Natural killer cell treated with Interleukin-12 subunit alpha and Interleukin-12 subunit beta and Interleukin-15 and Interleukin-18, amount 100 ng/mL, for 72 hours (primary cell): ENCODE measurements around the gene FSTL3. TPM values are rescaled to one million over a fixed set of nuclear protein-coding genes. Genes with fewer than 3 reads are reported as not detected.

Experiments
- ATAC-seq, 2 donors: fragments of 150-1000 bp; cut with Tn5 transposase in 1 of 2; sonication (Bioruptor Pico), chemical (Tn5 transposase) in 1 of 2; 2 replicates each; pipeline ENCODE4 v1.10.0; 2021
- DNase-seq: peaks from one replicate; pipeline ENCODE4 v3.0.0; 2022; ENCODE audit warnings: low spot score
- H3K27ac Mint-ChIP-seq, 2 donors: 1 replicate in 1 of 2; 2 replicates in 1 of 2; pipeline ENCODE4 v1.8.0; 2022; ENCODE audit warnings: mixed read lengths in 2 of 2, mild to moderate bottlenecking in 1 of 2, moderate library complexity in 1 of 2
- H3K27me3 Mint-ChIP-seq, 2 donors: 1 replicate in 1 of 2; 2 replicates in 1 of 2; pipeline ENCODE4 v1.8.0; 2022; ENCODE audit warnings: mixed read lengths in 2 of 2
- H3K36me3 Mint-ChIP-seq: one replicate; pipeline ENCODE4 v1.8.0; 2022; ENCODE audit warnings: mixed read lengths
- H3K4me1 Mint-ChIP-seq, 2 donors: 1 replicate in 1 of 2; 2 replicates in 1 of 2; pipeline ENCODE4 v1.8.0; 2022; ENCODE audit warnings: low read depth in 2 of 2, mixed read lengths in 2 of 2, mild to moderate bottlenecking in 1 of 2
- H3K4me3 Mint-ChIP-seq: one replicate; pipeline ENCODE4 v1.8.0; 2022; ENCODE audit warnings: mixed read lengths
- H3K9me3 Mint-ChIP-seq: 2 replicates; pipeline ENCODE4 v1.8.0; 2022; ENCODE audit warnings: mixed read lengths
- total RNA-seq, 2 donors: library from RNA; stranded (reverse); gene quantifications; one replicate each; pipeline ENCODE4 v1.2.3, GENCODE V29; 2022

The FSTL3 gene
- total RNA-seq, 2 donors from 2014 or later: 1.7 to 3.6 TPM

DNA sequence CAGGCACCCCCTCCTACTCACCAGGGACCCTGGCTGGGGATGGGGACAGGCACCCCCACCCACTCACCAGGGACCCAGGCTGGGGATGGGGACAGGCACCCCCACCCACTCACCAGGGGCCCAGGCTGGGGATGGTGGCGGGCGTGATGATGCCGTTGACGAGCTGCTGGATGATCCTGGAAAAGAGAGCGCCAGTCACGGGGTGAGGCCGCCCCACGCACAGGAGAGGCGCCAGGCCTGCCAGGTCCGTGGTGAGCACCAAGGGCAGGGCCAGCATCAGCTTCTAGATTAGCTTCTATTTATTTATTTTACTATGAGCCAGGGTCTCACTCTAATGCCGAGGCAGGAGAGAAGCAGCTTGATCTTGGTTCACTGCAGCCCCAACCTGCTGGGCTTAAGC, 26.1 kb upstream of the FSTL3 start:
- Mint-ChIP-seq H3K36me3 (no peaks in the 10 kb centered on the region), H3K27me3 (no peaks in the 10 kb centered on the region), H3K4me1 (peaks cover 5 to 6% of the 10 kb centered on the region in 2 donors), H3K27ac (no peak overlapping the region), H3K4me3 (no peak overlapping the region), H3K9me3 (no peaks in the 10 kb centered on the region)
- no peak for DNase-seq
- ATAC-seq: no peak

DNA sequence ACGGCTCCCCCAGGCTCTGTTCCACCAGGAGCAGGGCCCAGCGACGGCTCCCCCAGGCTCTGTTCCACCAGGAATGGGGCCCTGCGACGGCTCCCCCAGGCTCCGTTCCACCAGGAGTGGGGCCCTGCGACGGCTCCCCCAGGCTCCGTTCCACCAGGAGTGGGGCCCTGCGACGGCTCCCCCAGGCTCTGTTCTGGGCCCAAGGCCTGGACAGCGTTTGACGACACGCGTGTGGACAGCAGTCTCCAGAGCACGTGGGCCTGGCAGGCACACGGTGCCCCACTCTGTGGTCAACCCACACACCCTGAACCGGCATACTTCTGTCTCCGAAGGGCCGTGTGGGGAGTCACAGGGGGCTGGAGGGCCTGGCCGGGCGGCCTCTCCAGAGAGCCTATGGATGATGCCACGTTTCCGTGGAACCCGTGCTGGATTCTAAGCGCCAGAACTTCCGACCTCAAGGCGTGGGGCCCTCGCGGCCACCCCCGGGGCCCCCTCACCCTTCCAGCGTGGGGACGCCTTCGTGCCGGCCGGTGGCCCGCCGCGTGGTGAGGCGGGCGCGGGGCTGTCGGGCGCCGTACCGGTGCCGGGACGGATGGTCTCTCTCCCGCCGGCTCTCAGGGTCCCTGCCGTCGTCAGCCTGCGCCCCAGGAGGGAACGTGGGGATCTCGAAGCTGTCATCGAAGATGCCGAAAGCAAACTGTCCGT, 24.9 kb upstream of the FSTL3 start:
- Mint-ChIP-seq H3K4me1 (peaks cover 16 to 17% of the 10 kb centered on the region in 2 donors), H3K27me3 (no peaks in the 10 kb centered on the region), H3K9me3 (no peaks in the 10 kb centered on the region), H3K4me3 (no peak overlapping the region), H3K36me3 (no peaks in the 10 kb centered on the region), H3K27ac (no peak overlapping the region)
- ATAC-seq: no peak
- no peak for DNase-seq

DNA sequence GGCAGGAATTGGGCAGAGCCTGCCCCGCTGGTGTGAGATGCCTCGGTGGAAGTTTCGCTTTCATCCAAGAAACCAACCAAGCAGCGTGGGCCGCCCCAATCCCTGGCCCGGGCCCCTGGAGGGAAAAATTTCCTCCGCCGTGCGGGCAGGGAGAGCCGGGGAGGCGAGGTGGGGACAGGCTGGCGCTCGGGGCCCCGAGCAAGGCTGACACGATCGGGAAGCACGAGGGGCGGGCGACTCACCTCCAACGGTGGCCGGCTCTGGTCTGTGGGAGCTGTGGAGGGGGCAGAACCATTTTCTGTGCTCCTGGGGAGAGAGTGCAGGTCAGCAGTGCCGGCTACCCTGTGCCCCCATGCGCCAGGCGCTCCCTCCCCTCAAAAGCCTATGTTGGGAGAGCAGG, 24.2 kb upstream of the FSTL3 start:
- no peak overlapping the region for H3K27ac Mint-ChIP-seq
- DNase-seq (no peak), ATAC-seq (no peak)
- H3K4me3 Mint-ChIP-seq: no peak overlapping the region
- peaks cover 20% of the 10 kb centered on the region in 2 donors for H3K4me1 Mint-ChIP-seq
- no peaks in the 10 kb centered on the region for H3K36me3 Mint-ChIP-seq
- no peaks in the 10 kb centered on the region for H3K9me3 Mint-ChIP-seq
- H3K27me3 Mint-ChIP-seq: no peaks in the 10 kb centered on the region

DNA sequence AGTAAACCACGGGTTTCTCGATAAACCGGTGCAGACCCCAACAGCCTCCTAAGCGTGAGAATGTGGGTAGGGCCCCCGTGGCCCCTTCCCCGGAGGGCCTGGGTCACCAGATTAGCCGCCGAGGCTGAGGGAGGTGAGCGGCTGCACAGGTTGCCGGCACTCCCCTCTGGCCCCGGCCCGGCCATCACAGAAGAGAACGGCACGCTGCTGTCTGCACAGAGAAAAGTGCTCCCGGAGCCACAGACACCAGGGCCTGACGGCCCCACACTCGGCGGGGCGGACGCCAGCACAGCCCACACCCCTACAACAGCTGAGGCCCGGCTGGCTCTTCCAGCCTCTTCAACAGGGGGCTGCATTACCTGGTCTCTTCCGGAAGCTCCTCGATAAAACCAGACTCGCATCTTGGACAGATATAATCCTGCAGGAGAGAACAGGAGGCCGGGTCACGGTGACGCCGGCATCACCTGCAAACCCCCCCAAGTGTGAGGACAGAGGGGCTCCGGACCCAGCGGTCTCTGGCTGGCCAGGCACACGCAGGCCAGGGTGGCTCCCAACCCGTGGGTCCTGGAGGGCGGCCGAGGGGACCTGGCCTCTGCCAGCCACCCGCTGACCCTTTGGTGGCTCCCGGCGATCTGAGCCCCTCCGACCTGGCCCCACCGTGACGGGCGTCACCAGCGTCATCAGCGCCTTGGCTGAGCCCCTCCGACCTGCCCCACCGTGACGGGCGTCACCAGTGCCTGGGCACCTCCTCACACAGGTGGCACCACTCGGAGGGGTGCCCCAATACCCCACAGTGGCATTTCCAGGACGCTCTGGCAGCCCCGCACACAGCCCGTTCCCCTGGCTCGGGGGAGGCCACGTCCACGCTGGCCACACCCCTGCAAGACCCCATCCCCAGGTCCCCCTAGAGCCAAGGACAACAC, 23.5 kb upstream of the FSTL3 start:
- Mint-ChIP-seq H3K9me3 (no peaks in the 10 kb centered on the region), H3K36me3 (no peaks in the 10 kb centered on the region), H3K4me1 (peaks cover 20 to 26% of the 10 kb centered on the region in 2 donors), H3K27me3 (no peaks in the 10 kb centered on the region), H3K27ac (no peak overlapping the region), H3K4me3 (no peak overlapping the region)
- DNase-seq (no peak), ATAC-seq (no peak)

DNA sequence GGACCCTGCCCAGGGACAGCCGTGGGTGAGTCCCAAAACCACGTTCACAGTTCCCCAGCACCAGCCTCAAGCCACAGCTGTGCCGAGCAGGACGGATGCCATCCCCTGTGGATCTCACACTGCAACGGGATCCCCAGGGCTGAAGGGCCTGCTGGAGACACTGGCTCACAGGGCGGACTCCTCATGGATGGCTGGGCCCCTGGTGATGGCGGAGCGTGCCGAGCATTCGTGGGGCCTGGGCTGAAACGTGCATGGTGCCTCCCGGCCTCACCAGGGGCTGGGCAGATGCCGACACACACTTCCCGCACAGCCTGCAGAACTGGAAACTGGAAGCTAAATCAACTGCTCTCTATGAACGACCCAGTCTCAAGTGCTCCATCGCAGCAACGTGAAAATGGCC, 22.8 kb upstream of the FSTL3 start:
- no peaks in the 10 kb centered on the region for H3K27me3 Mint-ChIP-seq
- no peak overlapping the region for H3K4me3 Mint-ChIP-seq
- DNase-seq: no peak
- H3K9me3 Mint-ChIP-seq: no peaks in the 10 kb centered on the region
- no peaks in the 10 kb centered on the region for H3K36me3 Mint-ChIP-seq
- H3K4me1 Mint-ChIP-seq: peaks cover 20 to 26% of the 10 kb centered on the region in 2 donors
- ATAC-seq: no peak
- no peak overlapping the region for H3K27ac Mint-ChIP-seq

DNA sequence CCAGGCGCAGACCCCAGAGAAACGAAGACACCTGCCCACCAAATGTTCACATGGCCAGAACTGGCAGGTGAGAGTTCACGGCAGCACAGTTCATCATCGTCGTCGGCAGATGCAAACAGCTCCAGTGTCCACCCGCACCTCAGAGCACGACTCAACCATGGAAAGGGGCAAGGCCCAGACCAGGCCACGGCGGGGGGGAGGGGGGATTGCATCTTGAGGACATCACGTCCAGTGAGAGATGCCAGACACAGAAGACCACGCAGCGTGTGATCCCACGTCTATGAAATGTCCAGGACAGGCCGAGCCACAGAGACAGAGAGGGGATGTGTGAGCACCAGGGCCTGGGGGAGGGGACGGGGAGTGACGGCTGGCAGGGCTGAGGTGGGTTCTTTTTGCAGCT, 20.5 kb upstream of the FSTL3 start:
- ATAC-seq: no peak
- Mint-ChIP-seq H3K36me3 (no peaks in the 10 kb centered on the region), H3K27ac (peak overlapping the region; percentile 58 to 87), H3K4me1 (peaks cover 35 to 42% of the 10 kb centered on the region in 2 donors), H3K9me3 (no peaks in the 10 kb centered on the region), H3K27me3 (no peaks in the 10 kb centered on the region), H3K4me3 (no peak overlapping the region)
- DNase-seq: no peak

DNA sequence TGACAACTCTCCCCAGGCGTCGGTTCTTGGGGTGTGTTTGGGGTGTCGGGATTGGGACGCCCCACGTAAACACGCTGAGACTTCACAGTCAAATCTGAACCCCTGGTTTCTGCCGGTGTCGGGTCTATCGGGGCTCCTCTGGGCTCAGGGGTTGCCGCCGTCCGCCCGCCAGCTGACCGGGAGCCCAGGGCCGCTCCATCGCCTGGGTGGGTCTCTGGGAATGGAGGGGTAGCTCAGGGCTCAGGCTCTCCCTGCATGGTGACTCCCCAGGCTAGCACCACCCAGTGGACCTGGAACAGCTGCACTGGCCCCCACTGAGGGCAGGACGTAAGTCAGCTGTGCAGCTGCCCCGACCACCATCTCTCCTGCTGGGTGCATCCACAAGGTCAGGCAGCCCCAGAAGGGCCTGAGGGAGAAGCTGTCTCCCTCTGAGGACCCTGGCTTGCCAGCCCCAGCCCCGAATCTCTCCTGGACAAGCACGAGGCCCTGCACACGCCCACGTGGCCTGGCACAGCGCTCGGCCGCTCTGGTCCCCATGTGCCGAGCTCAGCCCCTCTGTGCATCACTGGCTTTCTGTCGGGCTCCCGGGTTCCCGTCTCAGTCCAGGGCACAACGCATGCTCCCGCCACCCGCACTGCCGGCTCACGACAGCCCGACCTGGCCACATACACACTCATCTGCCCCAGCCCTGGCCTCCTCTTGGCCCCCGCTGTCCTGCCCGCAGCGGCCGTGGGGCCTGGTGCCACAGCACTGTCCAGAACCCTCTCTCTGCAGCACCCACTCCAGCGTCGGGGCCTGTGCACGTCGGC, 19.2 kb upstream of the FSTL3 start:
- Mint-ChIP-seq H3K9me3 (no peaks in the 10 kb centered on the region), H3K4me3 (no peak overlapping the region), H3K36me3 (no peaks in the 10 kb centered on the region), H3K27me3 (no peaks in the 10 kb centered on the region), H3K4me1 (peaks cover 48 to 52% of the 10 kb centered on the region in 2 donors), H3K27ac (peak overlapping the region; percentile 58 to 87)
- DNase-seq (no peak), ATAC-seq (no peak)

DNA sequence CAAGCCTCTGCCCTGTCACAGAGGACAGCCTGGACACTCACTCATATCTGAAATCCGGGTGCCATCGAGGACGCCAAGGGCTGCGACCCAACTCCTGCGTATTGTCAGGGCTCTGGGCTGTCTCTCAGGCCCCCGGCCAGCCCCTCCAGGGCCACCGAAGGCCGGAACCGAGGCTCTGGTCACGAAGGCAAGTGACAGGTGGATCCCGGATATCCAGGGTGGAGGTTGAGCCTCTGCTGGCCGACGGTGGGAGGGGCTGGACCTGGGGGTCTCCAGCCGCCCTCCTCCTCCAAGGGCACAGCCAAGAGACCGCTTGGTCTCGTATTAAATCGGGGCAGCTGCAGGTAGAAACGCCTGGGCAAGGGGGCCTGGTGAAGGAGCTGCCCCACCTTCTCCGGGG, 18.6 kb upstream of the FSTL3 start:
- Mint-ChIP-seq H3K36me3 (no peaks in the 10 kb centered on the region), H3K27ac (no peak overlapping the region), H3K27me3 (no peaks in the 10 kb centered on the region), H3K4me1 (peaks cover 49 to 52% of the 10 kb centered on the region in 2 donors), H3K9me3 (no peaks in the 10 kb centered on the region), H3K4me3 (no peak overlapping the region)
- DNase-seq (no peak), ATAC-seq (no peak)

DNA sequence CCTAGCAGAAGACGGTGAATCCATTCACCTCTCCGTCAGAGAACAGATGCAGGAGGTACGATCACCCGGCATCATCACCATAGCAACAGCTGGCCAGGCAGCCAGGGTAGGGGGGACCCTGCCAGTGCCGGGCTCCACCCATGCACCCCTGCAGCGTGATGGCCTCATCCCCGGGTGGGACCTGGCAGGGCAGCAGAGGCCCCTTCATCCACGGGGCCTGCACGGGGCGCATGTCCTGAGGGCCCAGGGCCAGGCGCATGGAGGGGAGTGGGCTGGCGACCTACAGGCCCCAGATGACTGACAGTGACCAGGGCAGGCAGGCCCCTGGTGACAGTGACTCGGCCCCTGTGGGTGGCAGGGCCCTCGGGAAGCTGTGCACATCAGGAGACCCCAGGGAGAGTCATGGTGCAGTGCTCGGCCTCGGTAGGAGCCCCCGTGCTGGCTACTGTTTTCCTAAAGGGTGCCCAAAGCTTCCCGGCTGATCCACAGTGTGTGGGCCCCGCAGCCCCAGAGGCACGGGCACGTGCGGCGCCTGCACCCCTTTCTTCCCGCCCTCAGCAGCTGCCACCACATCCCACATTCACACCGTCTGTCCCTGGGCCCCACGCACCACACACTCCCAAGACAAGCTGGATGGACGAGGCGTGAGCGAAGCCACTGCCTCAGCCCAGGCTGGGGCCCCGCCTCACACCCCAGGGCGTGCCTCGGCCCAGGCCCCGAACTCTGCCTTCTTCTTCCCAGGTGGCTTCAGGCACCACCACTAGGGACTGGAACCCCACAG, 17.9 kb upstream of the FSTL3 start:
- Mint-ChIP-seq H3K36me3 (no peaks in the 10 kb centered on the region), H3K9me3 (no peaks in the 10 kb centered on the region), H3K4me3 (peak overlapping the region; percentile 86), H3K4me1 (peaks cover 49 to 52% of the 10 kb centered on the region in 2 donors), H3K27ac (peak overlapping the region; percentile 94 to 95), H3K27me3 (no peaks in the 10 kb centered on the region)
- DNase-seq (no peak), ATAC-seq (no peak)

DNA sequence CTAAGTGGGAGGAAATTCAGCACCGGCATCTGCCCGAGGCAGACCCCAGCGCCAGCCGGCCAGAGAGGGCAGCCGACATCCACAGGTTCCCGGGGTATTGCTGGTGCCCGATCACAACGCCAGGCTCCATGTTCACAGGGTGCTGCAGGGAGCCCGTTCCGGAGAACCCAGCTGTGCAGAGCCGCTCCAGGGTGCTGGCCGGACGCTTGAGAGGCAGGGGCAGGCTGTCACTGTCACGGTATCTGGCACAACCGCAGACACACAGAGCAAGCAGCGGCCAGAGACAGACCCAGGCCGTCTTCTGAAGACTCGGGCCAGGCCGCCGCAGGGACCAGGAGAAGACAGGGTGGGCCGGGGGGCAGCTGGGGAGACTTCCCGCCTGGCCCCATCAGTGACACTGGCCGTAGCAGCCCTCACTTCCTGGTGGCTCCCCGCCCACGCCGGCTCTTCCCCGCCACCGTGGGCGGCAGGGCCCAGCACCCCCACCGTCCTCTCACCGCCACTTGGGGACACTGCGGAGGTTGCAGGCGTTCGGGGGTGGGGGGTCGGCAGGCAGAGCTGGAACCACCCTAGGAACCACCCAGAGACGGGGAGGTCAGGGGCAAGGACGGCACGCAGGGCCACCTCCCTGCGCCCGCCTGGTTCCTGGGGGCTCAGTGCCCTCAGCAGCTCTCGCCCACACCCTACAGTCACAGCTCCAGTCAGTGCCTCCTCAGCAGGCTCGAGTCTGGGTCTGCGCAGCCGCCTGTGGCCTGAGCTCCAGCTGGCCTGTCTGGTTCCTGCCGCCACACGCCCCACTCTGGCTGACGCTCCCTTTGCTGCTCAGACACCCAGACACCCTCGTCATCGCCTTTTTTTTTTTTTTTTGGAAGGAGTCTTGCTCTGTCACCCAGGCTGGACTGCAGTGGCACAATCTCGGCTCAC, 17.0 kb upstream of the FSTL3 start:
- Mint-ChIP-seq H3K27me3 (no peaks in the 10 kb centered on the region), H3K9me3 (no peaks in the 10 kb centered on the region), H3K27ac (peak overlapping the region; percentile 94 to 95), H3K36me3 (no peaks in the 10 kb centered on the region), H3K4me3 (peak overlapping the region; percentile 86), H3K4me1 (peaks cover 54 to 57% of the 10 kb centered on the region in 2 donors)
- peak; percentile 67 to 75 for ATAC-seq
- peak; percentile 89 for DNase-seq

DNA sequence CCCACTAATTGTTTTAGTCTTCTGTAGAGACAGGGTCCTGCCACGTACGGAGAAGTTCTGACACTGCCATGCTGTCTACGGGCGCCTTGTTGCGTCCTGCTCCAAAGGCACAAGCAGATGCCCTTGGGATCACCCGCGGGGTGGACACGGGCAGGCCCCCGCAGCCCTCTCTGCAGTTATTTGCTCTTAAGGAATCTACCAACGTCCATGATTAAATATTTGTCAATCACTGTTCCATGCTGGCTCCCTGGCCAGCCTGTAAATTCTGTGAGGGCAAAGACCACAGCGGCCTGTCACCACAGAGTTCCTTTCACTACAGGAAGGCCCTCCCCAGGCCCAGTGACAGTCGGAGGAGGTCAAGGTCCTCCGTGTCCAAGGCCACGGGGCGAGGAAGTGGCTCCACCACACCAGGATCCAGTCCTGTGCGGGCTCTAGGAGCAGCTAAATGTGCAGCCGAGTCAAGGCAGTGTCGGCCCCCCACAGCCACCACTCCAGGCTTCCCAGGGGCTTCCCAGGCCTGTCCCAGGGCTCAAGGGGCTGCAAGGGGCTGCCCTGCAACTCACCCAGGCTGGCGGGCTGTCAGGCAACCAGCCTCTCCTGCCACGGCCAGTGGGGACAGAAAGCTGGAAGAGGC, 15.3 kb upstream of the FSTL3 start:
- peak overlapping the region; percentile 86 for H3K4me3 Mint-ChIP-seq
- ATAC-seq (no peak), DNase-seq (no peak)
- no peaks in the 10 kb centered on the region for H3K27me3 Mint-ChIP-seq
- H3K27ac Mint-ChIP-seq: peak overlapping the region; percentile 94 to 95
- H3K9me3 Mint-ChIP-seq: no peaks in the 10 kb centered on the region
- peaks cover 41 to 47% of the 10 kb centered on the region in 2 donors for H3K4me1 Mint-ChIP-seq
- no peaks in the 10 kb centered on the region for H3K36me3 Mint-ChIP-seq
